GM18519 (cell line): ENCODE data around the gene PABPC1L.

Source experiments
- ATAC-seq: cut with Tn5 transposase; IDR thresholded peaks from one replicate; pipeline ENCODE4 v1.9.1; 2021; ENCODE audit warnings: mild to moderate bottlenecking, moderate library complexity; ENCODE audit not compliant: unreplicated experiment, low FRiP score

The PABPC1L gene

GRCh38 chr20:44965651-44966029, 55.8 kb downstream of the PABPC1L start:
- no peak for ATAC-seq

GRCh38 chr20:44966030-44966961, 56.4 kb downstream of the PABPC1L start, which contains the start of gene STK4:
TSS of gene STK4 (plus strand) at chr20:44966512. CDS start at chr20:44966569, 57 bp downstream.
- ATAC-seq = peak; percentile 39

DNA sequence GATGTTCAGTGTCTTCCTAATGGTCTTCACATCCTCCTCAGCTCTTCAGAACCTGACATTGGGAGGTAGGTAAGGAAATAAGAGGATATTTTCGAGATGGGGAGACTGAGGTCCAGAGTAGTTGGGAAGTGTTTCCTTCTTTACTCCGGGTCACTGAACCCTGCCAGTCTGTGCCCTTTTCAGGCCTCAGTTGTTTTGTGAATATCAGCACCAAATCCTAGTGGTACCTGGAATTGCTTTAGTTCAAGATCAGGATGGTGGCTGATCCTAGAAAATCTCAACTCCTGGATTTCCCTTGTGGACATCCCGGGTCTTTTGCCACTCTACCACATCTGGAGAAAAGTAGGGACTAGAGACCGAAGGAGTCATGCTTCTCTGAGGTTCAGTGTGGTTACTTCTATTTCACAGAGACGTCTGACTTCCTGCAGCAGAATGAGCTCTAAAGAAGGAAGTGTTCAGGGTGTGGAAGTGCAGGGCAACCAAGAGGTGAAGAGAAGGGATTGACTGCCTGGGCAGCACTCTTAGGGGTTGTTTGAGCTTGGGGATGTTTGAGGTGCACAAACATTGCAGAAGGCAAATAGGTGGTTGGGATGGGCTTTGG, 57.4 kb downstream of the PABPC1L start:
- no peak for ATAC-seq

DNA sequence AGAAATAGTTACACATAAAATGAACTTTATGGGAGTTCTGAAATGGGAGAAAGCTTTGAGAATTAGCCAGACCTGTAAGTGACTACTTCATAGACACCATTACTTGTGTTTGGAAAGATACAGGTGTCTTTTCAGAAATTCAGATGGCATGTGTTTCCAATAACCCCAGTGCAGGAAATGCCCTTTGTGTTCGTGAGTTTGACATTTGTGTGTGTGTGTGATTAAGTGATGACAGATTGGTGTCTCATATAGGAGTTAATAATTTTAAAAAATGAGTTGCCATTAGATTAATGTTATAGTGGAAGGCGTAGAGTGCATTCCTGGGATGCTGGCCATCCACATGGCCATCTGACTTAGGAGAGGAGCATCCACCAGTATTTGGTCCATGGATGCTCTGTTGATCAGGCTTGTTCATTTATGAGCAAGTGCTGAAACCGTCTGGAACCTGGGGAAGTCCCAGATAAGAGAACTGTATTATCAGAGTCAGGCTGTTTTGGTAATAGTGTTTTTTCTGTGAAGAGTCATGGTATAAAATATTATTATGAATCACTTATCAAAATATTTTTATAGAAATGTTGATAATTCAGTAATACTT, 59.5 kb downstream of the PABPC1L start:
- no peak for ATAC-seq

DNA sequence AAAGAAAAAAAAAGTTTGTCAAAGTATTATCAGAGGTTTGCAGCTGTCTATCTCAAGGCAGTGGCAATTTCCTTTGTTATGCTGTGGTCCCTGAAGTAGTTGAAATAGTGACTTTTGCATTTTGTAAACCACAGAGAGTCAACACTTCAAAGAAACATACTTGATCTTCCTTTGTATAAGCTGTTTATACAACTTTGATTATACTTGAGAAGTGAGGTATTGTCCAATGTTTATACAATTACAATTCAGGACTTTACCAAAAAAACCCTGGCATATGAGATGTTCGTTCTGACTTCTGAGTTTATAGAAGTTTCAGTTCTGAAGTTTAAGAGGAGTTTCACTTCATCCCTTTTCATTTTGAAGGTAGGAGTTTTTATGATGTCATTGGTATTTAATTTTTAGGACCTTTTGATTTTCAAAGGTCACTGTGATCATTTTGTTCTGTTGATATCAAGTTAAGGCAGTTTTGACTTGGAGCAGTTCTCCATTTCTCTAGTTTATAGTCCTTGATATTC, 60.4 kb downstream of the PABPC1L start:
- ATAC-seq = no peak

DNA sequence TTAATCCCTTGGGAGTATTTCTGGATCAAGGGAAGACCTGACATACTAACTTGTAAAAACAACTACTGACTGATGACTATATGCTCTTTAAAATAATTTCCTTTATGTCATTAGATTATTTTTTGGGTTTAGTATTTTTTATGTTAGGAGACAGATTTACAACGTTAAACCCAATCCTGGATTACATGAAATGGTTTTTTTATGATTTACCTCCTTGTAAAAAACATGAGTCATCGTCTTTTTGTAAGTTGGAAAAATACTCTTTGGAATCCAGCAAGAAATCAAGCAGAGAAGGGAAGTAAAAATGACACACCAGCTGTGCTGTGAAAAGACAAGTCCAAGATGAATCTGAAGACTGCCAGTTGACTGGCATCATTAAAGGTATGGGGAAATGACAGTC, 63.2 kb downstream of the PABPC1L start:
- ATAC-seq = no peak

DNA sequence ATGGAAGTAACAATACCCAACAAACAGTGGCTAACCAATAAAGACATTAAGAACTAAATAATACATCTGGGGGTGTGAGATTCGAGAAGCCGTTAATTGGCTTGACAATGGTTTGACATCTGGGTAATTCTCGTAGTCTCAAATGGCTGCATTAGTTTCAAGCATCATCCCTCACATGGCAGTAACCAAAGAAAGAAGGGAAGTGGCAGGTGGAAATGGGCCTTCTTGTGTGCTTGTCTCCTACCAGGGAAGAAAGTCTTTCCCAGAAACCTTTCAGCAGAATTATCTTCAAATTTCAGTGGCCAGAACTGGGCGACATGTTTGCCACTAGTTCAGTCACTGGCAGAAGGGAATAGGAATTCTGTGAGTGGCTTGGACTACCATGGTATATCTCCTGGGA, 66.8 kb downstream of the PABPC1L start:
- ATAC-seq = no peak

GRCh38 chr20:44979090-44979621, 69.3 kb downstream of the PABPC1L start:
- ATAC-seq = peak; percentile 72

- ATAC-seq = no peak
These were observed 72.0 kb downstream of the PABPC1L start for GRCh38 chr20:44981736-44982406.

DNA sequence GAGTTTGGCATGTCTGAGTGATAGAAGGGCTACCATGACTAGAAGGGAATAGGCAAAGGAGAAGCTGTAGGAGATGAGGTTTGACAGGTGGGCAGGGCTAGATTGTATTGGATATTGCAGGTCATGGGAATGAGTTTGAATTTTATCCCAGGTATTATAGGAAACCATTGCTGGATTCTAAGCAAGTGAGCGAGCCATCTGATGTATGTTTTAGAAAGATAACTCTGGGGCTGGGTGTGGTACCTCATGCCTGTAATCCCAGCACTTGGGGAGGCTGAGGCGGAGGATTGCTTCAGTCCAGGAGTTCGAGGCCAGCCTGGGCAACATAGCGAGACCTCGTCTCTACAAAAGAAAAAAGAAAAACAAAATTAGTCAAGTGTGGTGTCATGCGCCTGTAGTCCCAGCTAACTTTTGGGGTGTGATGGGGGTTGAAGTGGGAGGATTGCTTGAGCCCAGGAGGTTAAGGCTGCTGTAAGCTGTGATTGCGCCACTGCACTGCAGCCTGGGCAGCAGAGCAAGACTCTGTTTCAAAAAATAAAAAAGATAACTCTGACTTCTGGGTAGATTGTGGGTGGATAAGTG, 73.3 kb downstream of the PABPC1L start:
- ATAC-seq = no peak

- ATAC-seq = no peak
These were observed 78.8 kb downstream of the PABPC1L start for GRCh38 chr20:44988631-44989171.
